Midbrain (tissue), 1 donor: ENCODE results near the gene STXBP6.

ENCODE experiments used
- DNase-seq: peaks from one replicate; lab custom pipeline; 2025; lab: John Stamatoyannopoulos, UW

The STXBP6 gene

DNA sequence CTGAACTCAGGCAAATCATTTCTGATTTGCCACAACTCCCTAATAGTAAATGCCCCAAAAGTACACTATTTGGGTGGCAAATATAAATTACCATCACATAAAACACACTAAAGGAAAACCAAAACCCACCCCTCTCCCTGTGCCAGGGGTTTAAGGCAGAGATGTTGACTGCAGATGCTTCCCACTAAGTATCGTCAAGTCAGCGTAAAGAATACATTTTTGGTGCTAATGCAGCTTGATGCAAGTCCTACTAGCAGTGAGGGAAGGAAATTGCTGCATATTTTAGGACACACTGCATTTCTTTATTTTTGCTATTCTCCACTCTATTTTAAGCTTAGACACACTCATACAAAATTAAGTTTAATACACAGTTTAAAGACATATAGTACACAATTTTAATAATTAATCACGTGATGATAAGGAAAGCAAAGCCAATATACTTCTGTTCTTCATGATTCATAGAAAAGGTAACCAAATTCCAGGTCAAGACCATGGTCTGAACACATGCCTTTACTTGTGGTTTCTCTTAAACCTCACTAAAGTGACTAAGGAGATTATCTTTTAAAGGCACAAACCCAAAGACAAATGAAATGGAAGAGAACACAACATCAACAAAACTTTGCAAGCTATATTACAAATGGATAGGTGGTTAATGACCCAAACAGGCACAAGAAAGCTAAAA is 162.2 kb downstream of the STXBP6 start:
- DNase-seq: no peak

DNA sequence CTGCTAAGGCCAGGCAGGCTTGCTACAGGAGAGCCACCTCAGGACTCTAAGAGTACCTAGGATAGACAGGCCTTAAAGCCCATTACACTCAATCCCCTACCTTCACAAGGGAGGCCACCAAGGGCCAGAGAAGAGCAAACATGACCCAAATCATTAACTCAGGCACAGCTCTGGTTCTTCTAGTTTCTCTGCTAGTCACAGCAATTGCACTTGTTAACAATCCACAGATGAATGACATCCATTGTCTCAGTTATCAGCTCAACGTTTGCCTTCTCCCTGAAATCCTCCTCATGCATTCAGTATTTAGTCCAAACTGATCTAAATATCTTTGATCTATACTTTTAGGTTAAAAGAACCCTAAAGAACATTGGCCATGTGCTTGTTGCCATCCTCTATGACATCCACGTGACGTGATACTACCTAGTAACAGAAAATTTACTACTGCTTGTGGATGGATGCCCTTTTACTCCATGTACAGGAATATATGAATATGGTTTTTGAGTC is 164.5 kb downstream of the STXBP6 start:
- DNase-seq: peak; percentile 50

DNA sequence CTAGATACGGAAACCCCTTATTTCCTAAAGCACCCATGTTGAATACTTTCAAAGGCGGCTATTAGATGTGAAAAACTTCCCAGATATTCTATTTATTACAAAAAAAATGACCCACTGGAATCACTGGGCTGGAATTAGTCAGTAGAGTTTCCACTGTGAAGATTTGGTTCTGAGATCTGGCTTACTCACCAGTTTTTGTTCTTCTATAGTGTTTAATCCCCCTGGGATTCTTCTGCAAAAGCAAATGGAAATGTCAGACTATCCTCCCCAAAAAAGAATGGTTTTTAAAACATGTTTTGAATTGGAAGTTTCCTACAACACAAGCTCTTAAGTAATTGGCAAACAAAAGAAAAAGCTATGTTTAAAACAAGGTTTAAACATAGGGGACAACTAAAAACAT is 166.4 kb downstream of the STXBP6 start:
- no peak for DNase-seq

DNA sequence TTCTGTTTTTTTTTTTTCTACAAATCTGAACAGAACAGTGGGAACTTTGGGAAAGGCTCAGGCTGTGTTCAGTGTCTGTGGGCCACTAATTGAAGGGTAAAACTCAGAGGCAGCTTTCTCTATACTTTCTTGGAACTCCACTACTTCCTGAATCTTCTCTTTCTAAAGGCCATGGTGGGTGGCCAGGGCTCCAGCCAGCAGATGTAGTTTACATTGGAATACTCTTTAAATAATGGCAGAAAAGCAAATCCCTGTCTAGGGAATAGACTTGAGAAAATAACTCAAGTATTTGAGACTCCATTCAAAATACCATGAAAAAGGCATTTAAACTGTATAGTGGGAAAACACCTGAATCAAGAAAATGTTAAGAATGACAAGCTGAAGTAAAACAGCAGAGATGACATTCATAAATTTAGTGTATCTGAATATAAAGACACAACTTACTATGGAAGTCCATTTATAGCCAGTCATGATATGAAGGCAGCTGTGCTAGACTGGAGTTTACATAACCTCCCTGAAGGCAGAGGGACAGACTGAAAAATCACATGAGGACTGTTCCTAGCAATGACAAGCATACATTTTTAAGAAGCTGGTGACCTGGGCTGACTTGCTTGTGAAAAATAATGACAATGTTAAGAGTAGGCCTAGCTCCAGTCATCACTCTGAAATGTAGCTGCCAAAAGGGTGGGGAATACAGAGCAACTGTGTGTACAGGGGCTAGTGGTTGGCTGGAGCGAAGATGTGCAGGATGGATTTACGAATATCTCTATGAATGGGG is 168.6 kb downstream of the STXBP6 start:
- peak; percentile 12 for DNase-seq

DNA sequence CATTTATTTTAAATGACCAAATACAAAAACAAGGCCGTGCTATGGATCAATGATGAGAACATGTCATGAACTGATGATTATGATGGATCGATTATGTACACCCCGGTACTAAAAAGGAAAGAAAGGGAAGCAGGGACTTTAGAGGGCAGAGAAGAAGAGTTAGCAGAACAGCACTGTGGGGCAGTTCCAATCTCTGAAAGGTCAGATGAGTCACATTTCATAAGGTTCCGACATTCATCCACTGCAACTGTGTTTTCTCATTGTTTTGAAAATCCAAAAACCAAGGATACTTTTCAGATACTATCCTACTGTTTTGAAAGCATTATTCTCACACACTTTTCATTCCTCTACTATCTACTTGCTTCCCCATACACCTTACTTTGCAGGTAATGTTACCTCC is 169.3 kb downstream of the STXBP6 start:
- no peak for DNase-seq

DNA sequence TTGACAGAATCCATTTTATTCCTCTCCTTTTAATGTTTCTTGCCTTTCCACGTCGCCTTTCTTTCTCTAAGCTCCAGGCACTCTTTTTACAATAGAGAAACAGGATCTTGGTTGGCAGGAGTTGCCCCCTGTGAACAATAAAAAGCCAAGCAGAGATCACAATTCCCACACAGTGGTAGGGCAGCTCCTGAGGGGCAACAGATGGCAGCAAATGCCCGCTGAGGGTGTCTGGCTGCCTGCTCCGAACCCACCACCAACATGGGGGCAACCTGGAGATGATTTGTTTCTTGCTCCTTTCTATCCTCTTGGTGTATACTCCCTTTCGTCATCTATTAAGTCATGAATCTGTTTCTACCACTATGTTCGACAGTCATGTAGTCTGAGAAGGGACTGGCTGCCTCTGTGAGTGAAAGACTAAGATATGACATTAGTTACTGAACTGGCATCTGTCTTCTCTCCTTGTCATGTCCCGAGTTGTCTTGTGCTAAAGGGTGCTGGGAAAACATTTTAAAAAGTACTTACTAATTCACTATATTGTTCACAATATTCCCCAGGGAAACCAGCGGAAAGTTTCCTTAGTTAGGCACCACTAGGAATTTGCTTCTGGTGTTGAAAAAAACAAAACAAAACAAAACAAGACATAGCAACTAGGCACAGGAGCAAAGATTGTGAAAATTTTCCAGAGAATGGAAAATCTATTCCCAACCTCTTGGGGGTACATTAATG is 170.1 kb downstream of the STXBP6 start:
- peak; percentile 41 for DNase-seq

DNA sequence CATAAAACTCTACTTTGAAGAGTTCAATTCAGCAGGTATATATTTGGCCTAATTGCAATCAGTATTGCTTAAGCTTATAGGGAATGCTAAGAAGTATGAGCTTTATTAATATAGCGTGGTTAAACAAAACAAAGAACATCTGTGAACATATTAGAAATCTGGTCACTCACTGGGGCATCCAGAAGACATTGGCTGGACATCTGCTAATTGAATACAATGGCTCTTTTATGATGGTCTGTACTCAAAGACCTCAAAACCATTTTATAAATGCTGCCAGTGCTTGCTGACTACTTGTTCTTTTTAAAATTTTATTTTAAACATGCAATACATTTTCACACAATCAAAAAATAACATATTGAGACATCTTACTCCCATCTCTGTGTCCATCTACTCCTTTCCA is 173.0 kb downstream of the STXBP6 start:
- DNase-seq: peak; percentile 74

DNA sequence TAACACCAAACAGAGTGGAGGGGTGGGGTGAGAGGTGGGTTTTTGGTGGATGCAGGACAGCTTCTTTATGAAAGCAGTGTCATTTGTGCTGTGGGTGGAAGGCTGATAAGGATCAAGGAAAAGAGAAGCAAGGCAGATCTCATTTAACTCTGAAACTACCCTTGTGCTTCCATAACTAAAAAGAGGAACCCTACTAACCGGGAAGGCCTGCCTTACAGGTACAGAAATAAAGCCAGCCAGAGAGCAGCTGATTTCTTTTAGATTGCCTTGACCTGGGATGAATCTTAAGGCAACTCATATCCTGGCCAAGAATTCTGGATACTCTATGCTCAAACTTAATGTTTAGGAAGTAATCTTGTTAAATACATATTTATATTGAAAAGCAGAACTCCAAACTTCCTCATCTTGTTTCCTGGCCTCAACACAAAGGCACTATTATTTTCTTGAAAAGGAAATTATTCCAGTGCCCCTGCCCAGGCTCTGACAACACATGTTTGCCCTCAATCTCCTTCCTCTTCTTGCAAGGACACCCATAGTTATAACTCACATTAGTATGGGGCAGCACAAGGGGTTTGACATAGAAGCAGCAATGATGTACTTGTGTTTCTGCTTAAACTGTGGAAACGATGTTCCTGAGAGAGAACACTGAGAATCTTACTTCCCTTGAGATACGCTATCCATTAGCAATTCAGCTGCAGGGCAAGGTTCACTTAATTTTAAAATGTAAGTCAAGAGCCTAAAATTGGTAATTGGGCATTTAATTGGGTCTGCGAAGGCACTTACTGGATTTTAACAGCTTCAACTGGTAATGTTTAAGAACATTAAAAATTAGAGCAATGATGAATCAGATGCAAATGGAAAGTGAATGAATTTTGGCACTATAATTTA is 173.7 kb downstream of the STXBP6 start:
- DNase-seq: peak; percentile 27

DNA sequence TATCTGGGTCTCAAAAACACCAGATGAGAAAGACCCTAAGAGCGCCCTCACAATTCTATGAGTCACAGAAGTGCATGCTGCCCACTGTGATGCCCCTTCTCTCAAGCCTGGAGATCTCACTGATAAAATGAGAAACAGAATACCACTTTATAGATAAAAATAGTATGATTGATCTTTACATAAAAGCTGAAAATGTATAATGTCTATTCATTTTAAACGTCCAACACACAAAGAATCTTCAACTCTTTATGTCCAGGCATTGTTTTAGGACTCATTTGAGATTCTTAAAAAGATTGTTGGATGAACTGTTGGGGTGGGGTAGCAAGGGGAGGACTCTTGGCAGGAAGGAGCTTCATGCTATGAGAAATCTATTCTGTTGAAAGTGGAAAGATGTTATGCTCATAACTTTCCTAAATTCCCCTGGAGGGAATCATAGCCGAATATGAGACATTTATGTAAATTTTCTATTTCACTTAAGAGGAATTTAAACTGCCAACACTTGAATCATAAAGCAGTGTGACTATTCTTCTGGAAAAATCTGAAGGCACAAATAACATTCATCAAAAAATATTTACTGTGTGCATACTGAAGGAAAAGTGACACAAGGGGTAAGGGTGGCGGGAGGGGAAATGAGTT is 174.6 kb downstream of the STXBP6 start:
- no peak for DNase-seq

DNA sequence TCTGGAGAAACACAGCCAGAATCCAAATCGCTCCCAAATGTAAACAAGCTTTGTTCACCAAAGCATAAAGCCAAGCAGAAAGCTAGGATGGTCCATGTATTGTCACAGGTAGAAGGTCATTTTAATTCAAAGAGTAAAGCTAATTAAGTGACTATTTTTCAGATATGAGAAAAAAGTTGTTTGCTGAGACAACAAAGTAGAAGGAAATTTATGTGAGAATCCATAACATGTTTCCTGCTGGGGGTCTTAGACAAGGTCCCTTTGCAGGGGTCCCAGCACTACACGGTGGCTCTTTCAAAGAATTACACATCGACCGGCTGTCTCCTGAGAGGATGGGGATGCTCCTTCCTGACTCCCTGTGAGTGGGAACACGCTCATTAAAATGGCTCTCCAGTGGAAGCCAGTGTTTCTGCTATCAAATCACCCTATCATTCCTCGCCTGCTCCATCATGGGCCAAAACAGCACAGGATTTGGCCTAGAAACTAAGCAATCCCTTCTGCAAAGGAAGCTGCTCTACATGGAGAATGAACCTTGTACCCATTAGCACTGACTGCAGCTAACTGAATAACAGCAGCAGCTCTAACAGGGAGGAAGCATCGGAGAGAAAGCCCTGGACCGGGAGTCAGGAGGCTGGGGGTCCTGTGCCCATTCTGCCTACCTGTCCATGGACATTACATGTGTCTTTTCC is 175.3 kb downstream of the STXBP6 start:
- DNase-seq: no peak

DNA sequence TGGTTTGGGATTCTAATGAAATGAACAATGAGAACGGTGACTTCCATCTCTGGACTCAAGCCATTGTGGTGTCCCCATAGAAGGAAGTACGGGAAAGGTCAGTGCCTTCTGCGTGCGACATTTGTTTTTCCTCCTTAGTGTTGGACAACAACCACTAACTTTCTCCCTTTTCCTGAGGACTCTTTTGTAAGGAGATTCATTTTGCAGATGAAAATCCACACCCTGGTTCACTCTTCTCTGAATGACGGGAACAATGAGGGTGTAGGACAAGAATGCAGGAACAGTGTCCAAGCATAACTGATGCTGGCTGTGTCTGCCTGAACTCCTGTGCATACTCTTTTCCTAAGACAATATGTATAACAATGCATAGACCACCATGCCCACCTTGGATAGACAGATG is 176.4 kb downstream of the STXBP6 start:
- no peak for DNase-seq

DNA sequence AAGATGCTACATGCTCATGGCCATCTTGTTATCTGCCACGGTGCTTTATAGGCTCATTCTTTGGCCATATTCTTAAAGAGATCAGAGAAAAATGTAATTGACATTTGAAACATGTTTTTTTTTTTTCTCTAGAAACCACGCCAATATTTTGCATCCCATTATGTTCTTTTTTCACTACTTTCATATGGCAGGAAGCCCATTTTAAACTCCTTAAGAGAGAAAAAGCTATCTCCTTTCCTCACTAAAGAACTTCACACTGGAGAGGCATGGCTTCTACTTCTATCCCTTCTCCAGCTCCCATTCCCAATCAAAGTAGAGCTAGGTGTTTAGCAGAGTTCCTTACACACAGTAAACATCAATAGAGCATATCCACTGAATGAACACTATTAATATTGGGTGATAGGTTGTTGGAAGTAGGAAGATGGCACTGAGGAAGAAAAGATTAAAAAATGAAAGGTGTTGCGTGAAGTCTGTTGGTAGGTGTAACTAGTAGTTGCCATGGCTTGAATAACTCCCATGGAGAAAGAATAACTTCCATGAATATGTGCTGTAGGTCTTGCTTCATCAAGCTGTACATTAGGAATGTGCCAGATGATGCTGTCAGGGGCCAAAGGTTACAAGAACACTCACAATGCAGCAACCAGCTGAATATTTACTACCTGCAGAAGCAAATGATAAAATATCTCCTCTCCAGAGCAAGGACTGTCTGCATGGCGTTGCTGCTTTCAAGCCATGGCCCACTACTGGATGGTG is 178.8 kb downstream of the STXBP6 start:
- no peak for DNase-seq

DNA sequence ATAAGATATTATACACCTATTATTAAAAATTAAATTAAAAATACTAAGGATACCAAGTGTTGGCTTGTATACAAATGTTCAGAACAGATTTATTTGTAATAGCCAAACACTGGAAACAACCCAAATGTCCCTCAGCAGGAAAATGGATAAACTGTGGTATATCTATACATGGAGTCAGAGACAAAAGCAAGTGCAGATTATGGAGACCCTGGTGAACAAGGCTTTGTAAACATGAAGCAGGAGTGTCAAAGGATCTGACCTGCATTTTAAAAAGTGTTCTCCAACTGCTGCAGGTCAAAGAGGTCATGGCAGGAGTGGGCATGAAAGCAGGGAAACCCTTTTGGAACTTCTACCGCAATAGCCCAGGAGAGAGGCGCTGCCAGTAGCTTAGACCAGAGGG is 181.6 kb downstream of the STXBP6 start:
- DNase-seq: no peak

DNA sequence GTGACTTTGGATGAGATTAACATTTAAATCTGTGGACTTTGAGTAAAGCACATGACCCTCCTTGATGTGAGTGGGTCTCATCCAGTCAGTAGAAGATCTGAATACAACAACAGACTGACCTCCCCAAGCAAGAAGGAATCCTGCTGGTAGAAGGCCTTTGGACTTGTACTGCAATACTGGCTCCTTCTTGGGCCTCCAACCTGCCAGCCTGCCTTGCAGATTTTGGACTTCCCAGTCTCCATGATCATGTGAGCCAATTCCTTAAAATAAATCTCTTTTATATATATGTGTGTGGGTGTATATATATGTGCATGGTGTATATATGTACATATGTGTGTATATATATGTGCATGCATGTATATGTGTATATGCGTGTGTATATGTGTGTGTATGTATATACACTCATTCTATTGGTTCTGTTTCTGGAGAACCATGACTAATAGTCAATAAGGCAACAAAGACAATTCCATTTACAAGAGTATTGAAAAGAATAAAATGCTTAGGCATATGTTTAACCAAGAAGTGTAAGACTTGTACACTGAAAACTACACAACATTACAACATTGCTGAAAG is 183.8 kb downstream of the STXBP6 start:
- no peak for DNase-seq

DNA sequence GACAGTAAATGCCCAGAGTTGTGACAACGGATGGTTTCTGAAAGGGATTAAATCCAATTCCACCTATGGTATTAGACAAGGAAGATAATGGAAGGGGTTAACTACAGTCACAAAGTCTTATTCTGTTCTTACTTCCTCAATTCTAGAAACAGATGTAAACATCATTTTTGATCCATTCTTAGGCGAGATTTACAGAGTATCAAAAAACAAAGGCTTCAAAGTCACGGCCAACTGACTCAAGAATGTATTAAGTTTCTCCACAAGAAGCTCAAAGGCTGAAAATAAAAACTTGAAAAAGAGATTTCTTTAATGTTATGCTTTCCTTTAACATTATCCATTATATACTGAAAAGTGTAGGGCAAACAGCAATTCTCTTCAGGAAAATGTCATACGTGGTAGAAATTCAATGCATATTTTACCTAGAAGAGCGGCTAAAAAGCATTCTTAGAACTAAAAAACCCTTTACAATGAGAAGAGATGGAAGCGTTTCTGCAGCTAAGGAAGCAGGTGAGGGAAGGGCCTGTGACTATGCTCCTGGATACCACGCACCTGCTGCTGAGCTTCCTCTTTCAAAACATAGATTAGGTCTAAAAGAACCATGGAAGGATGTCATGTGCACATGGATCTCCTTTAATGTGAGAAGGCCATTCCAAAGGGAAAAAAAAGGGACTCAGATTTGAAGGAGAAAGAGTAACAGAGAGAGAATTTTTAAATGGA is 185.8 kb downstream of the STXBP6 start:
- no peak for DNase-seq

DNA sequence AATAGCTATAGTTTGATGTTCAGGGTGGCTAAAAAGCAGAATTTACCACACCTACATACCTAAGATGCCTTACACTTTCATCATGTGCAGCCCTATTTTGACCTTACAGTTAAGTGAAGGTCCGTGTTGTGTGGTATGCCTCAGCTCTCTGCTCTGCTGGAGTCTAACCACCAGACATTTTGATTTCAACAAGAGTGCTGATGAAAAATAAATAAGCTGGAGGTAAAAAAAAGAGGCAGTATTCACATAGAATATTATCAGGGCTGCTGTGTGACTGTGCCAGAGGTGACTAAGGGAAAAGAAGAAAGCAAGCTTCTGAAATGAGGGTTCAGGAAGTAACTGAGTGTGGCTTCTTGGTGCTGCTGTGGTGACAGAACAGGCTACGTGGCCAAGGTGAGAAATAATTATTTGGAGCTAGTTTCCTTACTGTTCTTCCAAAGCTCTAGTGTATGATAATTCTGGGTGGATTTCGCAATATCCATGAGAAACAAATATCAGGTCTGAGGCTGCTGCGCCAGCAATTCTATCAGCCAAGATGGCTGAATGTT is 188.8 kb downstream of the STXBP6 start:
- no peak for DNase-seq

DNA sequence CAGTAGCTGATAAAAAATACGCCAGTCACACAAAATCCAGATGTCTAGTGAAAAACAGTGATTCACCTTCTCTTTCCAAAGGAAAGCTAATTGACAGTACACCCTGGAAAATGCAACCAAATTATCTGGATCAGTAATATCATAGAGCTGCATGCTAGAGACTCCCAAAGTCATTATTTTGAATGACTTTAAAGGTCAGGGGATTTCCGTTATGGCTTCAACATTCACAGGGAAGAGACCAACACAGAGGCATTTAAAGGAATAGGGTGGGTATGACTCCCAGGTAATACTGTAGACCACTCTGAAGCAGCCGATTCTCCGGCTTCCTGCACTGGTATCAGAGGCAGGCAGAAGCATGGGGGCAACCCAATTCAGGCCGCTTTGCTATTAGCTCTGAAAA is 190.4 kb downstream of the STXBP6 start:
- no peak for DNase-seq

DNA sequence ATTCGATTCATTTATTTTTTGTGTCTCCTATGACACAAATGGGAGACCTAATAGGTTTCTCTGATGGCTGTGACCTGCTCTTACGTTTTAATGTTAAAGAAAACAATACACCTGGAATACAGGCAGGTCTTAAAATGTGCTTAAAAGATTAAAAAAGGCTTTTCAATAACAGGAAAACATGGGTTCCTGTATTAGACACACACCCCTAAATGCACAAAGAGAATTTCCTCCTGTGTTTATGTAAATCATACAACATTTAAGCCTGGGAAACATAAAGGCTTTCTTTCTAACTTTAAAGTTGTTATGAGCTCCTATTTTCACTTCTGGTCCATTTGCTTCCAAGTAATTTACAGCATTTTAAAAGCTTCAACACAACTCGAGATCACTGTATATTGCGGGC is 191.3 kb downstream of the STXBP6 start:
- DNase-seq: no peak

DNA sequence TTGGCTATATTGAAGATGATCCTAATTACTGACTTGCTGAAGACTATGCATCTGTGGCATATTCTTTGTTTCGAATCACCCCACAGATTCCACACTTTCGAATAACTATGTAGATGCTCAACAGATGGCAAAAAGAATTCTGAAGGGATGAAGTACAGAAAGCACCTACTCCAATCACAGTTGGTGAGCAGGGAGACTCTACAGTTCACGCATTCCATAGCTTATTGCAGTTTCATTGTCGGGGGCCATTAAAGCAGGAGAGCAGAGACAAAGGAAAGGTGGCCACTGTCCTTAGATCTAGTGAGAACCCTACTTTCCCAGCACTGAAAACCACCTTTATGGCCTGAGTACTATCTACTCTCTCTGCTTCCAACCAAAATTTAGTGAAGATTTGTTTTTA is 191.9 kb downstream of the STXBP6 start:
- DNase-seq: no peak
